GM21528 (cell line): ENCODE measurements around the gene MORN3.

Experiments used
- ATAC-seq: cut with Tn5 transposase; IDR thresholded peaks from one replicate; pipeline ENCODE4 v1.9.1; 2021; ENCODE audit warnings: mild to moderate bottlenecking, moderate library complexity; ENCODE audit not compliant: unreplicated experiment, low FRiP score

Gene MORN3

DNA sequence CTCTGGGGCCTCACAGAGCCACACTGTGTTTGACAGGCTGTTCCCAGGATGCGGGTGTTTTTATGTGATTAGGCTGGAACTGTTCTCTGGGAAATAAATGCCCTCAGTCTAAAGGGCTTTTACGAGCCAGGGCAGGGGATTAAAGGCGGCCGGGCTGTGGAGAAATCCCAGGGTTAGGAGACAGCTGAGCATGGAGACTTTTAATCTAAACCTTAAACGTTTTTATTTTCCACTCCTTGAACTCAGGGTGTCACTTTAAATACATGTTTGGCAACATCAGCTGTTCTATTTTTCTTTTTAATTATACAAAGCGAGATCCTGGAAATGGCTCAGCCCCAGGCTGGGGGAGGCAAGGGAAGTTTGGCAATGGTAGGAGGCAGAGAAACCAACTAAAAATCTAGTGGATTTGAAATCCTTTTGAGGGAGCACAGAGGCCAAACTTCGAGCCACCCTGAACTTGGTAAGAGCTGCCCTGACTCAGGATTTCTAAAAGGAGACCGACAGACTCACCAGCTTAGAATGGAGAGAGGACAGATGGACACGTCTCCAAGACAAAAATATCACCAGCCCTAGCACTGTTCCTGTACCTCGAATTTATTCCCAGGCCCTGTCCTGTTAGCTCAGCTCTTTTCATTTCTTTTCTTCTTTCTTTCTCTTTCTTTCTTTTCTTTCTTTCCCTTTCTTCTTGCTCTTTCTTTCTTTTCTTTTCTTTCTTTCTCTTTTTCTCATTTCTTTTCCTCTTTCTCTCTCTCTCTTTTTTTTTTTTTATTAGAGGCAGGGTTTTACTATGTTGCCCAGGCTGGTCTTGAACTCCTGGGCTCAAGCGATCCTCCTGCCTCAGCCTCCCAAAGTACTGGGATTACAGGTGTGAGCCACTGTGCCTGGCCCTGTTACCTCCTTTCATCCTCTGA is 59.0 kb downstream of the MORN3 start:
- no peak for ATAC-seq

DNA sequence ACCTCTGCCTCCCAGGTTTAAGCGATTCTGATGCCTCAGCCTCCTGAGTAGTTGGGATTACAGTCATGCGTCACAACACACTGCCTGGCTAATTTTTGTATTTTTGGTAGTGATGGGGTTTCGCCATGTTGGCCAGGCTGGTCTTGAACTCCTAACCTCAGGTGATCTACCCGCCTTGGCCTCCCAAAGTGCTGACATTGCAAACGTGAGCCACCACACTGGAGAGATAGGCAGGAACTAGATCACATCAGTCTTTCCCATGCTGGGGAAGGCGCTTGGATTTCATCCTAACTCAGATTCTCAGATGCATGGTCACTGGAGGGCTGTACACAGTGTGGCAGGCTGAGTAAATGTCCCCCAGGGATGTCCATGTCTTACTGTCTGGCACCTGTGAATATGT is 61.2 kb downstream of the MORN3 start:
- ATAC-seq, result no peak

DNA sequence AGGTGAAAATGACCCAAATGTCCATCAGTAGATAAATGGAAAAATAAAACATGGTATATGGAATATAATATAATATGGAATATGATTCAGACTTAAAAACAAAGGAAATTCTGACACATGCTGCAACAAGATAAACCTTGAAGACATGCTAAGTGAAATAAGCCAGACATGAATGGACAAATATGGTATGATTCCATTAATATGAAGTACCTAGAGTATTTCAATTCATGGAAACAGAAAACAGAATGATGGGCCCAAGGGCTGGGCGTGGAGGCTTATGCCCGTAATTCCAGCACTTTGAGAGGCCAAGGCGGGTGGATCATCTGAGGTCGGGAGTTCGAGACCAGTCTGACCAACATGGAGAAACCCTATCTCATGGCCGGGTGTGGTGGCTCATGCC is 65.9 kb downstream of the MORN3 start:
- ATAC-seq, result no peak

DNA sequence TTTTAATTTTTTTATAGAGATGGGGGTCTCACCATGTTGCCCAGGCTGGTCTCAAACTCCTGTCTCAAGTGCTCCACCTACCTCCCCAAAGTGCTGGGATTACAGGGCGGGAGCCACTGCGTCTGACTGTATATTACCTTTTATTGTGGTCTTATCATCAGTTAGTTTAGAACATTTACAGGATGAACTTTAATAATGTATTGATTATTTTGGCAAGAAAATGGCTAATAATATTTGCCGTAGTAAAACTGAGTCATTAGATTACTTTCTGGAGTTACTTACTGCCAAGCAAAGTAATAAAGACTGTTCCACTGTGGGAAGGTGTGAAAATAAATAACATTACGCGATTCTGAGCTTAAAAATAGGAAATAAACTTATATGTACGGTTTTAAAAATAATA is 66.7 kb downstream of the MORN3 start:
- ATAC-seq, result no peak

DNA sequence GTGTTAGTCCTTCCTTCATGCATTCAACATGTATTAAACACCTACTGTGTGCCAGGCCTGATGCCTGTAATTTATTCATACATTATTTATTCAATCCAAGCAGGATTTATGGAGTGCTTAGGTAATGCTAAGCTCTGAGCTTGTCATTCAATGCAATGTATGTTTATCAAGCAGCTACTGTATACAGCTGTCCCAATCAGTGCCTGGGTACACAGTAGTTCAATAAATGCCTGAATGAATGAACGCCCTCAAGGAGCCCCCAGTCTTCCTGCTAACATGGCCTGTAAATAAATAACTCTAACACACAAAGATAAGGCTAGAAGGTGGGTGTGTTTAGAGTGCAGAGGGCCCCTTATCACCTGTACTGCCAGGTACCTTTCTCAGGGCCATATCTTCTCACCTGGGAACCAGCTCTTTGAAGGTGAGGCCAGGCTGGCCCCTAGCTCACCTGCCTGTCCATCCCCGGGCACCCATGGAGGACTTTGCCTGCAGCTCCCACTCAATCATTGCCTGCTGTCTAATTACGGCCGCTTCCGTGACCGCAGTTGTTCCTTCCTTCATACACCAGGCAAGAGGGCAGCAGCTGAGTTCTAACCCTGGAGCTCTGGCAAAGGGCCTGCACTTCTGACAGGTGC is 68.6 kb downstream of the MORN3 start:
- ATAC-seq, result no peak
